Peyer's patch (tissue), 4 donors: ENCODE measurements around the gene PCAT7. TPM values are rescaled to one million over a fixed set of nuclear protein-coding genes. Genes with fewer than 3 reads are reported as not detected.

ENCODE experiments used
- DNase-seq, 3 donors: peaks; one replicate each; pipeline ENCODE4 v3.0.0-alpha.2; 2017 to 2019
- H3K27ac ChIP-seq, 4 donors: fragments of 200-600 bp; sonication (generic); one replicate each; pipeline ENCODE4 v1.5.1; 2016 to 2019
- H3K27me3 ChIP-seq, 2 donors: fragments of 200-600 bp; sonication (generic); one replicate each; pipeline ENCODE4 v1.5.1; 2019
- H3K36me3 ChIP-seq, 3 donors: fragments of 200-600 bp; sonication (generic); one replicate each; pipeline ENCODE4 v1.5.1; 2016 to 2019
- H3K4me1 ChIP-seq, 4 donors: fragments of 200-600 bp; sonication (generic); one replicate each; pipeline ENCODE4 v1.5.1; 2016 to 2019
- H3K4me3 ChIP-seq, 4 donors: fragments of 200-600 bp; sonication (generic); 1 replicate in 3 of 4; 2 replicates in 1 of 4; pipeline ENCODE4 v1.5.1; 2016 to 2019; ENCODE audit warnings: mild to moderate bottlenecking in 1 of 4
- H3K9me3 ChIP-seq, 4 donors: fragments of 200-600 bp; sonication (generic); one replicate each; pipeline ENCODE4 v1.5.1; 2016 to 2019; ENCODE audit warnings: mild to moderate bottlenecking in 1 of 4
- POLR2A ChIP-seq, 2 donors: fragments of 450-650 bp; IDR thresholded peaks; one replicate each; pipeline ENCODE4 v1.5.1; 2017; ENCODE audit warnings: antibody characterized with exemption in 2 of 2, mild to moderate bottlenecking in 2 of 2, moderate library complexity in 2 of 2
- total RNA-seq, 4 donors: library from RNA; depleted of rRNA; stranded (reverse); fragments of >200 nt; gene quantifications; one replicate each; pipeline ENCODE4 v1.1.0, GENCODE V29; 2016
- TF ChIP-seq, protein P1 (sequence below), 6 experiments: fragments of 450-650 bp in 4 of 6; fragments of 200-600 bp in 2 of 6; sonication (generic) in 1 of 6; IDR thresholded peaks; one replicate each; pipeline ENCODE4 v1.5.1; 2017 to 2019; ENCODE audit warnings: antibody characterized with exemption in 6 of 6, mild to moderate bottlenecking in 3 of 6, moderate library complexity in 1 of 6

The PCAT7 gene
- total RNA-seq, 4 donors from 2014 or later = 1.1 to 1.8 (median 1.3) TPM; not detected in 1

DNA sequence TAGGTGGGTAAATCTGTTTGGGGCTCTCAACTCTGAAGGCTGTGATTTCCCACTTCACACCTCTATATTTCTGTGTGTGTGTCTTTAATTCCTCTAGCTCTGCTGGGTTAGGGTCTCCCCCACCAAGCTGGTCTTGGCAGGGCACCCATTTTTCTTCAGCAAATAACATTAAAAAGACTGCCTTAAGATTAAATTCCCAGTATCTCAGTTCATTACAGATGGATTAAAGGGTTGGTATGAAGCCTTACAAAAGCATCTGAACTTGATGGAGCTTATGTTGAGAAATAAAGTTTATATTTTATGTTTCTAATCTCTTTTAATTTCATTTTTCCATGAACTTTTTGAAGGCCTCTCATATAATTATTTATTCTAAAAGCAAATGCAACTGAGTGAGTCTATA, 11.7 kb downstream of the PCAT7 start:
- Histone ChIP-seq H3K4me1 (no peaks in the 10 kb centered on the region), H3K36me3 (no peaks in the 10 kb centered on the region), H3K4me3 (no peak overlapping the region), H3K27ac (no peak overlapping the region), H3K9me3 (no peaks in the 10 kb centered on the region), H3K27me3 (no peaks in the 10 kb centered on the region)
- DNase-seq = no peak
- TF ChIP-seq, protein P1, sequence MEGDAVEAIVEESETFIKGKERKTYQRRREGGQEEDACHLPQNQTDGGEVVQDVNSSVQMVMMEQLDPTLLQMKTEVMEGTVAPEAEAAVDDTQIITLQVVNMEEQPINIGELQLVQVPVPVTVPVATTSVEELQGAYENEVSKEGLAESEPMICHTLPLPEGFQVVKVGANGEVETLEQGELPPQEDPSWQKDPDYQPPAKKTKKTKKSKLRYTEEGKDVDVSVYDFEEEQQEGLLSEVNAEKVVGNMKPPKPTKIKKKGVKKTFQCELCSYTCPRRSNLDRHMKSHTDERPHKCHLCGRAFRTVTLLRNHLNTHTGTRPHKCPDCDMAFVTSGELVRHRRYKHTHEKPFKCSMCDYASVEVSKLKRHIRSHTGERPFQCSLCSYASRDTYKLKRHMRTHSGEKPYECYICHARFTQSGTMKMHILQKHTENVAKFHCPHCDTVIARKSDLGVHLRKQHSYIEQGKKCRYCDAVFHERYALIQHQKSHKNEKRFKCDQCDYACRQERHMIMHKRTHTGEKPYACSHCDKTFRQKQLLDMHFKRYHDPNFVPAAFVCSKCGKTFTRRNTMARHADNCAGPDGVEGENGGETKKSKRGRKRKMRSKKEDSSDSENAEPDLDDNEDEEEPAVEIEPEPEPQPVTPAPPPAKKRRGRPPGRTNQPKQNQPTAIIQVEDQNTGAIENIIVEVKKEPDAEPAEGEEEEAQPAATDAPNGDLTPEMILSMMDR (IDR thresholded peaks at IDR 0.05) = no peak
- no peak for TF ChIP-seq POLR2A (IDR thresholded peaks at IDR 0.05)

DNA sequence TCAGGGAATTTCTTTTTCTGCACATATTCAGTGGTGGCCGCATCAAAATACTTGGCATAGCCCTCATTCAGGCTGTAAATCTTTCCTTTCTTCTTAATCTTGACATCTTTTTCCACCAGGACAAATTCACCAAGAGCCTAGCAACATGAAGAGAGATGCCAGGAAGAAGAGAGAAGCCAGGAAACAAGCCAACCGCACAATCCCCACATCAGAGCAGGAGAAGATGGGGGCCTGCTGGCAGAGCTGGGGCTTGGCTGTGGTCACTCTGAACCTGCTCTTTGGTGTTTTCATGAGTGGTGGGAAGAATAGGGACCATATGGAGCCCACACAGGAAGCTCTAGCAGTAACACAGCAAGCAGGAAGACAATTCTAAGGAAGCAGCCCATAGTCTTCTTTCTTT, 12.4 kb downstream of the PCAT7 start:
- Histone ChIP-seq H3K9me3 (no peaks in the 10 kb centered on the region), H3K4me1 (no peaks in the 10 kb centered on the region), H3K36me3 (no peaks in the 10 kb centered on the region), H3K4me3 (no peak overlapping the region), H3K27ac (no peak overlapping the region), H3K27me3 (no peaks in the 10 kb centered on the region)
- TF ChIP-seq POLR2A (IDR thresholded peaks at IDR 0.05) = no peak
- TF ChIP-seq, protein P1 (IDR thresholded peaks at IDR 0.05) = no peak
- no peak for DNase-seq

DNA sequence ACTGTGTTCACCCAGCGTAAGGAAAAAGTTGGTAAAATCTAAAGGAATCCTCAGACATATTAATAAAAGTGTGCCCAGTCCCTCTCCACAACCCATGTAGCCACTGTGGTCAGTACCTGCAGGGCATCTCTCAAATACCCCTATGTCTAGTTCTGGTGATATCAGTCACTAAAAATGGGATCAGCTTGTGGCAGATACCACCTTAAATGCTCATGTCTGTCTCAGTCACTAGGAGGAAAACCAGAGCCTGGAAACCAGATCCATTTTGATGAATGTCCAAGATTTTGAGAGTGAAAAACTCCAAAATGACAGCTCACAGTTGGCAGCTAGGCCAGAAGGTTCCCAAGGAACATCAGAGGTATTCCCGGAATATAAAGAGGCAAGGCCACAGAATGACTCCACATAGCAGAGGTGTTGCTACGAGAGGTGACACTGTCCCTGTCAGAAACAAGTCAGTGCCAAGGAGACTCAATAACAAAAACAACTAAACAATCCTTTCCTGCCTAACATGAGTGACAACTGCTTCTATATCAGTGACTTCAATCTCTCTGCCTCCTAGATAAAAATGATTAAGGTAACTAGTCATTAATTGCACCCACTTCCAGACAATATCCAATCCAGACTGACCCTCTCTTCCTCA, 13.5 kb downstream of the PCAT7 start:
- H3K27me3 ChIP-seq = no peaks in the 10 kb centered on the region
- TF ChIP-seq, protein P1 (IDR thresholded peaks at IDR 0.05) = no peak
- no peak for TF ChIP-seq POLR2A (IDR thresholded peaks at IDR 0.05)
- H3K9me3 ChIP-seq = no peaks in the 10 kb centered on the region
- H3K4me1 ChIP-seq = no peaks in the 10 kb centered on the region
- H3K36me3 ChIP-seq = no peaks in the 10 kb centered on the region
- no peak overlapping the region for H3K27ac ChIP-seq
- no peak for DNase-seq
- no peak overlapping the region for H3K4me3 ChIP-seq

DNA sequence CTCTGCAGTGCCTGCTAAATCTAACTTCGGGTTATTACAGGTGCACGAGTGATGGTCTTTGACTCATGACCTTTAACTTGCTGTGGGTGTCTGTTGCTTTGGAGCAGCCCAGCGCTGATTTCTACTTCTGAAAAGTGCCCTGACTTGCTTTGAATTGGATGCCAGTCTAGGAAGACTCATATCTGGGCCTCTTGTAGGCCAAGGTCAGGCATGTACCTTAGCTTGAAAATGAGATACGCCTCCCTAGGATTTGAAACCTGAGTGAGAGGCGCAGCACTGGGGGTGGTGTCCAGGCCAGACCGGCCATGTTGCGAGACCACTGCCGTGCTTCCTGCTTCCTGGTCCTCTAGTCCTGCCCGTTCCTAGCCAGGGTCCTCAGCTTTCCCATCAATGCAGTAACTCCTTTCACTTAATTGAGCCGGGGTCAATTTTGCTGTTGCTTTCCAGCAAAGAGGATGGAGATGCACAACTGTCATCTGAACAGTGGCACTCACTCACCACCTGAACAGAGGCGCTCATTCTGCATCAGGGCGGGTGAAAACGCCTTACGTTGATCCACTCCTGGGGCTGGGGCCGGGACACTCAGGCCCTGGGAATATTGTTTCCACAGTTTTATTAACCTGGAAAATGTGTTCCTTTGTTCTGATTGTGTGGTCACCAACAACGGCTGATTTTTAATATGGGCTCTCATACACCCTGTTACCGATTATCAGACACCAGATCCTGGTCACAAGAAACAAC, 14.3 kb downstream of the PCAT7 start:
- TF ChIP-seq POLR2A (IDR thresholded peaks at IDR 0.05) = no peak
- TF ChIP-seq, protein P1 (IDR thresholded peaks at IDR 0.05) = no peak

DNA sequence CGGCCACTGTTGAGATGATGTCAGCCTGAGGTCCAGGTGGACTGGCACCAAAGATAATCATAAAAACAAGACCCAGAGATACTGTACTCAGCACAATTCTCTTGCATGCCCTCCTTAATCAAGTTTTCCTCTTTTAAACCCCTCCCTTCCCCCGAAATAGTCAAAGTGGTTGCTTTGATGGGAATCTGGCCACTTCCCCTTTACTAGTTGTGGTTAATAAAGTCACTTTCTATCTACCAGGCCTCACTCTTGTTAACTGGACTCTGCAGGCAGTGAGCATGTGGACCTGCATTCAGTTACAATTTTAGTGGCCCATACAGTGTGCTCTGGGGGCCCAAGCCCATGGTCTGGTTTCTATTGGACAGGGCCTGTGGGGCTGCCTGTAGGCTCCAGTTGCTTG, 21.2 kb downstream of the PCAT7 start:
- Histone ChIP-seq H3K27me3 (no peaks in the 10 kb centered on the region), H3K27ac (no peak overlapping the region), H3K4me3 (no peak overlapping the region), H3K4me1 (no peaks in the 10 kb centered on the region), H3K9me3 (no peaks in the 10 kb centered on the region), H3K36me3 (no peaks in the 10 kb centered on the region)
- TF ChIP-seq, protein P1 (IDR thresholded peaks at IDR 0.05) = no peak
- no peak for TF ChIP-seq POLR2A (IDR thresholded peaks at IDR 0.05)
- DNase-seq = peak in 1 of 3 donors; percentile 5

More for the DNA sequence above, 14.3 kb downstream of the PCAT7 start:
- Histone ChIP-seq H3K4me1 (no peaks in the 10 kb centered on the region), H3K27ac (no peak overlapping the region), H3K27me3 (no peaks in the 10 kb centered on the region), H3K4me3 (no peak overlapping the region), H3K9me3 (no peaks in the 10 kb centered on the region), H3K36me3 (no peaks in the 10 kb centered on the region)
- DNase-seq = no peak
